ENCODE results near the gene MXD4. TPM values are rescaled to one million over a fixed set of nuclear protein-coding genes. Genes with fewer than 3 reads are reported as not detected.

MXD4 gene
- total RNA-seq, 1 experiment from 2014 or later: 22.0 TPM

DNA sequence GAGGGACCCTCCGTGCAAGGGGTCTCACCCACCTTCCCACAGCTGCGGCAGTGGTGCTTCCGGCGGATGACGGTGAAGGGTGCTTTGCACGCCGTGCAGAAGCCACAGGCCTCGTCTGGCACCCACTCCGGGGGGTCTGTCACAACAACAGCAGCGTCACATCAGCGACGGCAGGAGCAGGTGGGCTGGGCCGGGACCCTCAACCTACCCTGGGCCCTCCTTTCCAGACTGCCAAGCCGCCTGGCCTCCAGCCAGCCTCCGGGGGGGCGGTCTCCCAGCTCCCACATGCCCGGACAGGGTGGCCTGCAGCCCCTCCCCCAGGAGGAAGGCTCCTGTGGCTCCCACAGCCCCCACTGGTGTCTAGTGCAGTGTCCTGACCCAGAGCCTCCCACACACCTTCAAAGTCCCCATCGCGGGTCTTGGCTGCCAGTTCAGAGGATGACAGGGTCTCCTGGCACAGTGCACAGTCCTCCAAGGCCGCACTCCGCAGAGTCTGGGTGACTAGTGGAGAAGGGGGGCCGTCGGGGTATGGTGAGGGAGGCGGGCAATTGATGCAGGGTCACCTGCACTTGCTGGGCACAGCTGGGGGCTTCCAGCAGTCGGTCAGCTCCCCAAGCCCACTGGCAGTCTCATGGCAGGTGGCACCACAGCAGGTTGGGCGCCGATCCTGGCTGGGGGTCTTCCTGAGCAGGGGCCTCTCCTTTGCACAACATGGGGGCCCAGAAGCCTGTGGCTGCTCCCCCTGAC, 9.5 kb upstream of the MXD4 start:
- BruUV-seq (replicated peaks): no TSS peak
- Histone ChIP-seq H3K4me1 (ENCODE audit: control insufficient read depth in 1 of 2, insufficient read depth in 2 of 2, low read length in 2 of 2) (no peaks in the 10 kb centered on the region), H3K27ac (ENCODE audit: low read depth, low read length) (no peak overlapping the region), H3K79me2 (ENCODE audit: insufficient read depth, low read length) (no peaks in the 10 kb centered on the region), H3K4me3 (replicated peaks in 1 of 2; ENCODE audit: low read depth in 1 of 2, low read length in 2 of 2) (no peak overlapping the region), H3K4me2 (ENCODE audit: low read length) (no peak overlapping the region), H3K9me3 (ENCODE audit: control insufficient read depth in 1 of 2, insufficient read depth in 1 of 2, low read depth in 1 of 2, low read length in 2 of 2) (no peaks in the 10 kb centered on the region), H3K9ac (ENCODE audit: low read length) (no peak overlapping the region), H2AFZ (ENCODE audit: low read depth, low read length, poor library complexity, severe bottlenecking) (no peak overlapping the region), H4K20me1 (ENCODE audit: insufficient read depth) (no peaks in the 10 kb centered on the region), H3K36me3 (ENCODE audit: control insufficient read depth in 1 of 2, insufficient read depth in 2 of 2, low read length in 2 of 2) (no peaks in the 10 kb centered on the region), H3K27me3 (ENCODE audit: insufficient read depth, low read length) (no peaks in the 10 kb centered on the region), H3K9me2 (ENCODE audit: insufficient read depth) (no peaks in the 10 kb centered on the region)
- ATAC-seq (no peak), DNase-seq (ENCODE audit: low read depth, low spot score) (no peak)
- ChIA-PET POLR2A (no interaction called here), CTCF (no interaction called here), RAD21 (ENCODE audit: low non-redundant PET in 1 of 2, low total read pairs in 2 of 2, uncharacterized antibody in 2 of 2, unreplicated experiment in 2 of 2) (no interaction called here)
- no peak for TF ChIP-seq CEBPB (IDR thresholded peaks at IDR 0.05; ENCODE audit: low read depth)
- TF ChIP-seq EZH2phosphoT487 (IDR thresholded peaks at IDR 0.05; ENCODE audit: borderline replicate concordance): no peak
- TF ChIP-seq, protein P1, sequence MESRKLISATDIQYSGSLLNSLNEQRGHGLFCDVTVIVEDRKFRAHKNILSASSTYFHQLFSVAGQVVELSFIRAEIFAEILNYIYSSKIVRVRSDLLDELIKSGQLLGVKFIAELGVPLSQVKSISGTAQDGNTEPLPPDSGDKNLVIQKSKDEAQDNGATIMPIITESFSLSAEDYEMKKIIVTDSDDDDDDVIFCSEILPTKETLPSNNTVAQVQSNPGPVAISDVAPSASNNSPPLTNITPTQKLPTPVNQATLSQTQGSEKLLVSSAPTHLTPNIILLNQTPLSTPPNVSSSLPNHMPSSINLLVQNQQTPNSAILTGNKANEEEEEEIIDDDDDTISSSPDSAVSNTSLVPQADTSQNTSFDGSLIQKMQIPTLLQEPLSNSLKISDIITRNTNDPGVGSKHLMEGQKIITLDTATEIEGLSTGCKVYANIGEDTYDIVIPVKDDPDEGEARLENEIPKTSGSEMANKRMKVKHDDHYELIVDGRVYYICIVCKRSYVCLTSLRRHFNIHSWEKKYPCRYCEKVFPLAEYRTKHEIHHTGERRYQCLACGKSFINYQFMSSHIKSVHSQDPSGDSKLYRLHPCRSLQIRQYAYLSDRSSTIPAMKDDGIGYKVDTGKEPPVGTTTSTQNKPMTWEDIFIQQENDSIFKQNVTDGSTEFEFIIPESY (IDR thresholded peaks at IDR 0.05; ENCODE audit: extremely low read depth, insufficient replicate concordance, low read length): no peak
- intact Hi-C loops (cut with micrococcal nuclease): no loop called here

DNA sequence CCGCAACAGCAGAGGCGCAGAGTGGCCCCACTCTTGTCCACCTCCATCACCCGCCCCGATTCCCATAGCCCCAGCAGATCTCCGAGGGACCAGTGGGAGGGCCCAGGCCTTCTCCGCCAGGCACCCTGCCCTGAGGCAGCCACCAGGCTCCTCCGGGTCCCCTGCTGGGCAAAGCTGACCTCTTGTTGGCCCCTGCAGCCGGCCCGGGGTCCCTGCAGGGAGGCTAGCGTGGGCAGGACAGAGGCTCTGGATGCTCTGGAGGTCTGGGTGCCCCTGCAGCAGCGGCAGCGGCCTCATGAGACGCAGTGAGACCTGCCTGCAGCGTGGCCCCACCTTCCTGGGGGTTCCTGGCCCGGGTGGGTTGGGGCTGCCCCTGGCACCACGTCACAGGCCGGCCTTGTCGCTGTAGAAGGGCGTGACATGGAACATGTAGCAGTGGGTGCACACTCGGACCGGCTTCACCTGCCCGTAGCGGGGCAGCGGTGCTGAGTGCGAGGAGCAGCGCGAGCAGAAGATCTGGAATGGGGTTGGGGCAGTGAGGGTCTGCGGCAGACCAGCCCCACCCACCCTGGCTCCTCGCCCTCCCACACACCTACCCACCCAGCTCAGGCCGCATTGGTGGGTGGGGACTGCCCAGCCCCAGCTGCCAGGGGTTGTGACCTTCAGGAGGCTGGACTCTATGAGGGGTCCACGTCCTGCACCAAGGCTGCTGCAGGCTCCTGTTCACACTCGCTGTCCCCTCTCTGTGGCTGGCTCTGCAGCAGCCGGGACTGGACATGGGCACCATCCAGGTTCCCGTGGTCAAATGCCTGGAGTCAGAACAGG, 8.6 kb upstream of the MXD4 start:
- Histone ChIP-seq H3K4me2 (ENCODE audit: low read length) (no peak overlapping the region), H2AFZ (ENCODE audit: low read depth, low read length, poor library complexity, severe bottlenecking) (no peak overlapping the region), H3K27ac (ENCODE audit: low read depth, low read length) (no peak overlapping the region), H3K9me3 (ENCODE audit: control insufficient read depth in 1 of 2, insufficient read depth in 1 of 2, low read depth in 1 of 2, low read length in 2 of 2) (no peaks in the 10 kb centered on the region), H3K9me2 (ENCODE audit: insufficient read depth) (no peaks in the 10 kb centered on the region), H3K4me1 (ENCODE audit: control insufficient read depth in 1 of 2, insufficient read depth in 2 of 2, low read length in 2 of 2) (no peaks in the 10 kb centered on the region), H3K27me3 (ENCODE audit: insufficient read depth, low read length) (no peaks in the 10 kb centered on the region), H3K36me3 (ENCODE audit: control insufficient read depth in 1 of 2, insufficient read depth in 2 of 2, low read length in 2 of 2) (no peaks in the 10 kb centered on the region), H3K4me3 (replicated peaks in 1 of 2; ENCODE audit: low read depth in 1 of 2, low read length in 2 of 2) (no peak overlapping the region), H3K79me2 (ENCODE audit: insufficient read depth, low read length) (no peaks in the 10 kb centered on the region), H4K20me1 (ENCODE audit: insufficient read depth) (no peaks in the 10 kb centered on the region), H3K9ac (ENCODE audit: low read length) (no peak overlapping the region)
- TF ChIP-seq ELF1 (IDR thresholded peaks at IDR 0.05; ENCODE audit: borderline replicate concordance, low read depth) (no peak), EZH2phosphoT487 (IDR thresholded peaks at IDR 0.05; ENCODE audit: borderline replicate concordance) (no peak)
- ATAC-seq: no peak
- no TSS peak for BruUV-seq (replicated peaks)
- ChIA-PET CTCF (no interaction called here), RAD21 (ENCODE audit: low non-redundant PET in 1 of 2, low total read pairs in 2 of 2, uncharacterized antibody in 2 of 2, unreplicated experiment in 2 of 2) (no interaction called here), POLR2A (no interaction called here)
- intact Hi-C loops (cut with micrococcal nuclease): no loop called here
- DNase-seq (ENCODE audit: low read depth, low spot score): no peak
